GM23248 (cell line): Measurements from ENCODE around the gene PTPRN2.

Experiments used
- EZH2 ChIP-seq: fragments of 200-600 bp; sonication (generic); IDR thresholded peaks from 2 replicates; pipeline ENCODE4 v1.6.1; 2018; ENCODE audit warnings: antibody characterized with exemption, mild to moderate bottlenecking; ENCODE audit not compliant: insufficient read depth, poor library complexity, severe bottlenecking
- EZH2phosphoT487 ChIP-seq: fragments of 200-600 bp; sonication (generic); IDR thresholded peaks from 2 replicates; pipeline ENCODE4 v1.6.1; 2018; ENCODE audit warnings: antibody characterized with exemption, moderate library complexity, mild to moderate bottlenecking, low read depth; ENCODE audit not compliant: insufficient read depth

DNA sequence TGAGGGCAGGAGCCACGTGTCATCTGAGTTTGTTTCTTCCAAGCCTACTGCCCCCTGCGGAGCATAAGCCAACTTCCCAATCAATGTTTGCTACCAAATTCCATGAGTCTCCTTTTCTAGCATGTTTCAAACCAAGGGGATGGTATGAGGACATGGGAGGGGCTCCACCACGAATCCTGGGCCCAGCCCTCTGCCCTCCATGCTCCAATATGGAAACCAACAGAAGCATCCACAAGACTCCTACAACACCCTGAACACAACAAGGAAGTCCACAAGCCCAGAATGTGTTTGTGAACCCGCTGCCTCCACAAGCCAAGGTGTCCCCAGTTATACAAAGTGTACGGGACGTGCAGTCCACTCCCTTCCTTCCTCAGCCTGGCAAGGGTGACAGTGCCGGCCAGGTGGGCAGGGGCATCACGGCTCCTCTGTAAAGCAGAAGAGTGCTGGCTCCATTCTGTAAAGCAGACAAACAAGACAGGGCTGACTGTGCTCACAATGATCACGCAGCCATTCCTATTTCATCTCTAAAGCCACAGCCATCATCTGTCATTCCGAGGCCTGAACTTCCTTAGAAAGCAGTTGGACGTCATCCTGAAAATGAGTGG is 466.1 kb downstream of the PTPRN2 start:
- no peak for TF ChIP-seq EZH2phosphoT487
- TF ChIP-seq EZH2 = no peak
